IPS-20b (cell line): ENCODE measurements around the gene ZNF273.
"Not testable (repeated sequence)": the region's sequence is repeated elsewhere in the genome, so short reads cannot be mapped to it uniquely, and the experiment has no call there.

Source experiments
- H3K27ac ChIP-seq: one replicate; pipeline ENCODE4 v1.5.1; 2013; ENCODE audit warnings: low read length
- H3K27me3 ChIP-seq: 2 replicates; pipeline ENCODE4 v1.6.1; 2013; ENCODE audit warnings: mild to moderate bottlenecking, low read length, inconsistent platforms; ENCODE audit not compliant: insufficient read depth
- H3K36me3 ChIP-seq: 2 replicates; pipeline ENCODE4 v1.6.1; 2013; ENCODE audit warnings: low read depth, mild to moderate bottlenecking, inconsistent platforms, low read length, moderate library complexity; ENCODE audit not compliant: insufficient read depth
- H3K4me1 ChIP-seq: 2 replicates; pipeline ENCODE4 v1.6.1; 2013; ENCODE audit warnings: mild to moderate bottlenecking, control low read depth, inconsistent platforms, low read length, moderate library complexity; ENCODE audit not compliant: insufficient read depth
- H3K4me3 ChIP-seq: 2 replicates; pipeline ENCODE4 v1.5.1; 2013; ENCODE audit warnings: mild to moderate bottlenecking, low read length, inconsistent platforms
- H3K9ac ChIP-seq: 2 replicates; pipeline ENCODE4 v1.6.1; 2013; ENCODE audit warnings: low read depth, mild to moderate bottlenecking, inconsistent platforms, low read length, moderate library complexity
- H3K9me3 ChIP-seq: 2 replicates; pipeline ENCODE4 v1.6.1; 2013; ENCODE audit warnings: mild to moderate bottlenecking, low read depth, low read length, inconsistent platforms; ENCODE audit not compliant: insufficient read depth

Gene ZNF273

DNA sequence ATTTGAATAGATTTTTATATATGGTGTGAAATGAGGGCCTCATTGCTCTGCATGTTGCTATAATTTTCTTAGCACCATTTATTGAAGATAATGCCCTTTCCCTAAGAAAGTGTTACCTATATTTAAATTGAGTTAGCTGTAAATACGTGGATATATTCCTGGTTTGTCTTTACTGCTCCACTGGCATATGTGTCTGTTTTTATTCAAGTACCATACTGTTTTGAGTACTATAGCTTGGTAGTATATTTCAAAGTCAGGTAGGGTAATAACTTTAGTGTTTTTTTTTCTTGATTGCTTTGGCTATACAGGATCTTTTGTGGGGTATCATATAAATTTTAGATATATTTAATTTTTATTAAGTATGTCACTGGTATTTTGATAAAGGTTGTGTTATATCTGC is 31.4 kb downstream of the ZNF273 start:
- peaks cover 4% of the 10 kb centered on the region; the same call in 1 of the 2 replicates for H3K4me1 ChIP-seq

DNA sequence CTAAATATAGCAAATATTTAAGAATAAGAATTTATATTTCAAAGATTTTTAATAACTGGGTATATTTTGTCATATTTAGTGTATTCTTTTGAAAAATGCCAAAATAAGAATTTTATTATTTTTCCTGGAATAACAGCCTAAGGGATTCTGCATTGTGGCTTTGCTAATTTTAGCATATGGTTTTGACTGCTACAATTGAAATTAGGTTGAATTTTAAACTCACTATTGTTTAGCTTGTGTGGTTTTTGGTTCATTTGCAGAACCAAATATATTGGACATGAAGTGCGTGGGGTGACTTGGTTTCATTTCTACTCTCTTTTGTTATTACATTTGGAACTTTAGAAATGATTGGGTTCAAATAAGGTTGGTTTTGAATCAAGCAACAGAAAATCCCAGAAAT is 35.5 kb downstream of the ZNF273 start:
- Histone ChIP-seq H3K9ac (no peak overlapping the region), H3K27me3 (no peaks in the 10 kb centered on the region), H3K4me1 (peaks cover 4% of the 10 kb centered on the region; the same call in 1 of the 2 replicates), H3K36me3 (no peaks in the 10 kb centered on the region), H3K4me3 (no peak overlapping the region), H3K9me3 (no peaks in the 10 kb centered on the region), H3K27ac (no peak overlapping the region)

More for the DNA sequence above, 31.4 kb downstream of the ZNF273 start:
- H3K4me3 ChIP-seq, result no peak overlapping the region
- H3K27me3 ChIP-seq, result no peaks in the 10 kb centered on the region
- no peak overlapping the region for H3K9ac ChIP-seq
- peaks cover under 1% of the 10 kb centered on the region; the same call in 1 of the 2 replicates for H3K36me3 ChIP-seq
- H3K9me3 ChIP-seq, result peaks cover 5% of the 10 kb centered on the region; the same call in 1 of the 2 replicates
- H3K27ac ChIP-seq, result no peak overlapping the region

DNA sequence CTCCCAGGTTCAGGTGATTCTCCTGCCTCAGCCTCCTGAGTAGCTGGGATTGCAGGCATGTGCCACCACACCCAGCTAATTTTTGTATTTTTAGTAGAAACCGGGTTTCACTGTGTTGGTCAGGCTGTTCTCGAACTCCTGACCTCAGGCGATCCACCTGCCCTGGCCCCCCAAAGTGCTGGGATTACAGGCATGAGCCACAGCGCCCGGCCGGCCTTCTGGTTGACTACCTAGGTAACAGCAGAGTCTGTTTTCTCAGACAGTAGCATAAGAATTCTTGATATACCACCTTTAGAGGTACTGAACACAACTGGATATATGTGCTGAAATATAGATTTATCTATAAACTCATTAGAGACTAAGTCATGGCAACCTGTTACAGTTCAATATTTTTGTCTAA is 36.9 kb downstream of the ZNF273 start:
- H3K9me3 ChIP-seq, H3K4me3 ChIP-seq, H3K36me3 ChIP-seq, H3K9ac ChIP-seq, H3K4me1 ChIP-seq, H3K27ac ChIP-seq, H3K27me3 ChIP-seq: not testable (repeated sequence)

DNA sequence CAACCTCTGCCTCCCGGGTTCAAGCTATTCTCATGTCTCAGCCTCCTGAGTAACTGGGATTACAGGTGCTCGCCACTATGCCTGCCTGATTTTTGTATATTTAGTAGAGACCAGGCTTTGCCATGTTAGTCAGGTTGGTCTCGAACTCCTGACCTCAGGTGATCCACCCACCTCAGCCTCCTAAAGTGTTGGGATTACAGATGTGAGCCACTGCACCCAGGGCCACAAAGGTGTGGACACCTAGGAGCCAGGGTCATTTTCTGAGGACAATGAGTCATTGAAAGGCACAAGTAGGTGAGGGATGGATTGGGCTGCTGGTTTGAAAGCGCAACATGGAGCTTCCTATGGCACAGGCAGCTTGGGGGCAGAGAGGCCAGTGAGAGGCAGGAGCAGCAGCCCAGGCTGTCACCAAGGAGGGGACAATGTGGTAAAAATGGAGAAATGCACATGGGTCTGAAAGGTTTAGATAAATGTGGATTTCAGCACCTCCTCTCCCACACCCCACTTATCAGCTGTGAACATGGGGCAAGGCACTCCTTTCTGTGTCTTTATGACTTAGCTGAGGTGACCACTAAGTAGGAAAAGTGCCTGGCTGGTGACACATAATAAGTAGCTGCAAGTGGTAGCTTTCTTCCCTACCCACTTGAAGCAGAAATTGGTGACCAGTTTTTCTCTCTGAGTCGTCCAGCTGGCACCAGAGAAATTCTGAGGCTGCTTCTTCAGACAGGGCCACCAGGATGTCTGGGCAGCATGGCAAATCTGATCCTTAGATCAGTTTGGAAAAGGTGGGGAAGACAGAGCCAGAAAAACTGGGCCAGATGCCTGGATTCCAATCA is 41.8 kb downstream of the ZNF273 start:
- H3K27me3 ChIP-seq, result peaks cover 39% of the 10 kb centered on the region
- not testable (repeated sequence) for H3K9ac ChIP-seq, H3K36me3 ChIP-seq, H3K27ac ChIP-seq, H3K4me3 ChIP-seq, H3K9me3 ChIP-seq, H3K4me1 ChIP-seq

DNA sequence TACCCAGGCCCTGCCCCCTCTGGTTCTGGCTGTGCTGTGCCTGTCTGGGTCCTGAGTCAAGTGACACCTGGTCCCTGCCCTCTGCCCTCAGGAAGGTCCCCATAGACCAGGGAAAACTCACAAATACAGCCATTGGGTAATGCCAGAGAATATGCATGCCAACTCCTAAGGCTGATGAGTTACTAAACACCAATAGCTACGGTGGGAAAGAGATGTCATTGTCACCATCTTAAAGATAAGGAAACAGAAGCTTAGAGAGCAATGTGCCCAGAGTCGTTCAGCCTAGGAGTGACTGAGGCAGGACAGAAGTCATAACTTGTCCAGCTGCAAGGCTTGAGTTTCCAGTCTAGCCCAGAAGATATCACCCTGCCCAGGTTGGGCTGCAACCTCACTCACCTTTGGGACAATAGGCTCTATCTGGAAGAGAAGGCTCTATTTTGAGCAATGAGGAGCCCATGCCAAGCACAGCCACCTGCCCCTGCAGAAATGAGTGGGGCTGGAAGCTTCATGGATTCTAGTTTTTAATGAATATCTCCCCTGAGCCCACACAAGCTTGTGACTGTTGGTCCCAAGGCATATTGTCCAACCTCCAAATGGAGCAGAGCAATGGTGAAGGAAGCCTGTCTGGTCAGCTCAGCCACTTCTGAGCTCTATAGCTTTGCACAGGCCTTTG is 42.6 kb downstream of the ZNF273 start:
- no peaks in the 10 kb centered on the region for H3K36me3 ChIP-seq
- no peak overlapping the region for H3K9ac ChIP-seq
- H3K4me1 ChIP-seq, result no peaks in the 10 kb centered on the region
- no peak overlapping the region for H3K4me3 ChIP-seq
- H3K27ac ChIP-seq, result no peak overlapping the region
- no peaks in the 10 kb centered on the region for H3K9me3 ChIP-seq
- H3K27me3 ChIP-seq, result peaks cover 39% of the 10 kb centered on the region

DNA sequence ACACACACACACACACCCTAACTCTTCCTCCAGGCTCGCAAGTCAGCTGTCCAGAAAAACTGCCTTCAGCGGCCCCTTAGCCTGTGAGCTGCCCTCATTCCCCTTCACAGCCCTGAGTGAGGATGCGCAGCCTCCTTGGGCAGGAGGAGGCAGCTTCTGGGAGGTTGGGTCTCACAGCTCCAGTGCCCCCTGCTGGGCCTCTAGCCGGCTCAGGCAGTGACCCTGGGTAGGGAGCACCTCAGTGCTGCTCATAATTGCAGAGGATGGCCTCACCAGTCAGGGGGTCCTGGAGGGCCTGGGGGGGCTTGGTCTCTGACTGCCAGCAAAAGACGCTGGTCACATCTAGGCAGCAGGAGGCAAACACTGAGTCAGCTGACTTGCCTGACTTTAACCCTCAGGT is 43.7 kb downstream of the ZNF273 start:
- Histone ChIP-seq H3K36me3 (no peaks in the 10 kb centered on the region), H3K27ac (no peak overlapping the region), H3K4me1 (no peaks in the 10 kb centered on the region), H3K9me3 (no peaks in the 10 kb centered on the region), H3K9ac (no peak overlapping the region), H3K4me3 (peak overlapping the region; percentile 67; the same call in 1 of the 2 replicates), H3K27me3 (peaks cover 39% of the 10 kb centered on the region)

DNA sequence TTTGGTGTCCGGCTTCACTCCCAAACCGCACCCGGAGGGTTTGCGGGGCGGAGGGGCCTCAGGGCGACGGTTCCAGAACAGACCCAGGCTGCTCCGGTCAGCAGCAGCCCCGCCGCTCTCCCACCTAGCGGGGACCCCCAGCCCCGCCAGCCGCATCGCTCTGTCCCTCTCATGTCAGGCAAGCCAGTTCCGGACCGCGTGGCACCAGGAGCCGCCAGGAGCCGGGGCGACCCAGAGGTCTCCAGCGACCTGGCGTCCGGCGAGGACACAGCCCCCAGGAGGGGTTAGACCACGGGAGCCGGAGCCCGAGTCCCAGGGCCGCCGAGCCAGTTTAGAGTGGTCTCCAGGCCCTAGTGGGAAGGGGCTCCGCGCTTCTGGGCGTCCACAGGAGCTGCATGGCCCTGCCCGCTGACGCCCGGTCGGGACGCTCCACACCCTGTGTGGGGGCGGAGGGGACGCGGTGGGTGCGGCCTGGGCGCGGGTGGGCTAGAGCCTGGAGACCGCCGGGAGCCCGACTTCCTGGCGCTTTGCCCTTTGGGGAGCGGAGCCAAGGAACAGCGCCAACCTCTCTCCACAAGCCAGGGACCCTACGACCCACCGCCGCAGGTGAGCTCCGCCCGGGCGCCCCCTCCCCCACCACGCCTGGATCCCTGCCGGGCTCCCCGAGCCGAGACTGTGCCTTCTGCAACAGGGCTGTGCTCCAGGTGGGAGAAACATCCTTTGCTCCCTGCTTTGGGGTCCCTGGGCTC is 44.4 kb downstream of the ZNF273 start:
- Histone ChIP-seq H3K4me3 (peak overlapping the region; percentile 67), H3K27me3 (peaks cover 39% of the 10 kb centered on the region), H3K36me3 (no peaks in the 10 kb centered on the region), H3K9me3 (no peaks in the 10 kb centered on the region), H3K27ac (no peak overlapping the region), H3K9ac (peak overlapping the region; percentile 37; the same call in 1 of the 2 replicates), H3K4me1 (no peaks in the 10 kb centered on the region)

DNA sequence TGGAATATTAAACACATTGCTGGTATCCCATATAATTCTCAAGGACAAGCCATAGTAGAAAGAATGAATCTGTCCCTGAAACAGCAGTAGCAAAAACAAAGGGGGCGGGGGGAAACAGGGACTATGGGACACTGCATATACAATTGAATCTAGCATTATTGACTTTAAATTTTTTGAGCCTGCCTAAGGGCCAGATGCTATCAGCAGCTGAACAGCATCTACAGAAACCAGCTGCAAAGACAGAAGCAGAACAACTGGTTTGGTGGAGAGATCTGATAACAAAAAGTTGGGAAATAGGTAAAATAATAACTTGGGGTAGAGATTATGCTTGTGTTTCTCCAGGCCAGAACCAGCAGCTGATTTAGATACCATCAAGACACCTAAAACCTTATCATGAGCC is 45.7 kb downstream of the ZNF273 start:
- H3K27ac ChIP-seq, H3K4me3 ChIP-seq, H3K9me3 ChIP-seq, H3K4me1 ChIP-seq, H3K36me3 ChIP-seq, H3K9ac ChIP-seq: not testable (repeated sequence)
- H3K27me3 ChIP-seq, result peaks cover 39% of the 10 kb centered on the region

DNA sequence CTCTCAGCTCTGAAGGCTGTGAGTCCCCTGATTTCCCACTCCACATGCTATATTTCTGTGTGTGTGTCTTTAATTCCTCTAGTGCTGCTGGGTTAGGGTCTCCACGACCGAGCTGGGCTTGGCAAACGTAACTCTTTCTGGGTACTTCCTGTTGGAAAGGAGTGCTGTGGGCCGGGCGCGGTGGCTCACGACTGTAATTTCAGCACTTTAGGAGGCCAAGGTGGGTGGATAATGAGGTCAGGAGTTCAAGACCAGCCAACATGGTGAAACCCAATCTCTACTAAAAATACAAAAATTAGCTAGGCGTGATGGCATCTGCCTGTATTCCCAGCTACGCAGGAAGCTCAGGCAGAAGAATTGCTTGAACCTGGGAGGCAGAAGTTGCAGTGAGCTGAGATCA is 47.6 kb downstream of the ZNF273 start:
- not testable (repeated sequence) for H3K9ac ChIP-seq, H3K27ac ChIP-seq, H3K9me3 ChIP-seq, H3K36me3 ChIP-seq, H3K4me3 ChIP-seq, H3K4me1 ChIP-seq
- H3K27me3 ChIP-seq, result peaks cover 39% of the 10 kb centered on the region

DNA sequence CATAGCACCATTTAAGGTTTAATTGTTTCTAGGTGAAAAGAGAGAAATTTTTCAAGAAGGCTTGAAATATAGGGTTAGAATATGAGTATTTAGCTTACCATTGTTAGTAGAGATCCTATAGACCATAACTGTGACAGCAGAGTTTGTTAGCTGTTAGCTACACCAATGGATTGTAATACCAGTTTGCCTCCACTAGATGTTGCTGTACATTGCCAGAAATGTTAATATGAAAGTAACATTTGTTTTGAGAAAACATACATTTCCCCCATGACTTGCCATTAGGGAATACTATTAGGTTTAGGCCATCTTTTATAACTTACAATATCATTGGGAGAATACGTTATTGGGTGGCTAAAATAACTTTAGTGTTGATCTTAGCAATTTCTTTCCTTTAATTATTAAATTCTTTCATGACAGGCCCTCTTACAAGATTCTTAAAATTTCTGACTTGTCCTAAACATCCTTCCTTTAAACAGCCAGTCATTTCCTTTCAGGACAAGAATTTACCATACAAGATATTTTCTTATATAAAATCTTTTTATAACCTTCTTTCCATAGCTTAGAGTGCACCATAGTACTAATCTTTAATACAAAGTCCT is 48.3 kb downstream of the ZNF273 start:
- H3K27me3 ChIP-seq, result peaks cover 32% of the 10 kb centered on the region
- H3K36me3 ChIP-seq, result no peaks in the 10 kb centered on the region
- no peak overlapping the region for H3K4me3 ChIP-seq
- H3K4me1 ChIP-seq, result no peaks in the 10 kb centered on the region
- H3K27ac ChIP-seq, result no peak overlapping the region
- no peak overlapping the region for H3K9ac ChIP-seq
- no peaks in the 10 kb centered on the region for H3K9me3 ChIP-seq

- no peak overlapping the region for H3K9ac ChIP-seq
- no peaks in the 10 kb centered on the region for H3K4me1 ChIP-seq
- no peak overlapping the region for H3K4me3 ChIP-seq
- no peaks in the 10 kb centered on the region for H3K27me3 ChIP-seq
- H3K36me3 ChIP-seq, result no peaks in the 10 kb centered on the region
- H3K27ac ChIP-seq, result no peak overlapping the region
- peaks cover 8% of the 10 kb centered on the region for H3K9me3 ChIP-seq
Measured at GRCh38 chr7:64959072-64959747, 56.1 kb downstream of the ZNF273 start.
